ENCODE data around the gene UPK3A. TPM values are rescaled to one million over a fixed set of nuclear protein-coding genes. Genes with fewer than 3 reads are reported as not detected.
"Not testable (repeated sequence)": the region's sequence is repeated elsewhere in the genome, so short reads cannot be mapped to it uniquely, and the experiment has no call there.

Gene UPK3A
- total RNA-seq, 1 donor from 2014 or later, result not detected

DNA sequence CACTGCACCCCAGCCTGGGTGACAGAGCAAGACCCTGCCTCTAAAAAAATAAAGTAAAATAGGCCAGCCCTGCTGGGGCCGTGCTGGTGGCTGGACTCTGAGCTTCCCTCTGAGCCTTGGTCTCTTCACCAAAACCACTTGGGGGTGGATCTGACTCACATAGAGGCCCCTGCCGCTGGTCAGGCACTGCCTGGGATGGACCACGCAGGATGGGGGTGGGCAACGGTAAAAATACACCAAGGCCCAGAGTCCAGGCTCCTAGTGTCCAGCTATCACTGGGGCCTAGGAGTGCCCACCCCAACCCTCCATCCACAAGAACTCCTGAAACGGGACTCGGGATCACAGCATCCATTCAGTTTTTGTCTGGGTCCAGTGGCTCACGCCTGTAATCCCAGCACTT lies 12.3 kb upstream of the UPK3A start:
- Histone ChIP-seq H3K27ac (ENCODE audit: low read depth, low read length) (no peak overlapping the region), H3K4me1 (ENCODE audit: insufficient read depth, low read length) (peaks cover 9% of the 10 kb centered on the region), H3K27me3 (ENCODE audit: insufficient read depth, low read length) (peaks cover 5% of the 10 kb centered on the region), H3K79me2 (ENCODE audit: insufficient read depth, low read length) (no peaks in the 10 kb centered on the region), H4K20me1 (ENCODE audit: insufficient read depth, low read length) (no peaks in the 10 kb centered on the region), H3K9me3 (ENCODE audit: insufficient read depth, low read depth, low read length) (no peaks in the 10 kb centered on the region), H3K4me2 (ENCODE audit: low read length) (no peak overlapping the region), H3K4me3 (ENCODE audit: insufficient read depth, low read depth, low read length) (no peak overlapping the region), H2AFZ (ENCODE audit: low read depth, low read length) (no peak overlapping the region), H3K9ac (ENCODE audit: low read length) (no peak overlapping the region), H3K36me3 (ENCODE audit: insufficient read depth, low read length) (no peaks in the 10 kb centered on the region)
- Mint-ChIP-seq H3K4me3 (ENCODE audit: unreplicated experiment) (no peak overlapping the region), H3K36me3 (ENCODE audit: low read depth, unreplicated experiment) (no peaks in the 10 kb centered on the region), H3K4me1 (ENCODE audit: low read depth, unreplicated experiment) (peaks cover 5% of the 10 kb centered on the region), H3K27ac (ENCODE audit: unreplicated experiment) (no peak overlapping the region), H3K27me3 (ENCODE audit: low read depth, unreplicated experiment) (peaks cover 27% of the 10 kb centered on the region), H3K9me3 (ENCODE audit: unreplicated experiment) (no peaks in the 10 kb centered on the region)
- no peak for FAIRE-seq
- TF ChIP-seq EZH2 (IDR thresholded peaks at IDR 0.05; ENCODE audit: insufficient read depth, low read length), result no peak
- TF ChIP-seq, protein P1, sequence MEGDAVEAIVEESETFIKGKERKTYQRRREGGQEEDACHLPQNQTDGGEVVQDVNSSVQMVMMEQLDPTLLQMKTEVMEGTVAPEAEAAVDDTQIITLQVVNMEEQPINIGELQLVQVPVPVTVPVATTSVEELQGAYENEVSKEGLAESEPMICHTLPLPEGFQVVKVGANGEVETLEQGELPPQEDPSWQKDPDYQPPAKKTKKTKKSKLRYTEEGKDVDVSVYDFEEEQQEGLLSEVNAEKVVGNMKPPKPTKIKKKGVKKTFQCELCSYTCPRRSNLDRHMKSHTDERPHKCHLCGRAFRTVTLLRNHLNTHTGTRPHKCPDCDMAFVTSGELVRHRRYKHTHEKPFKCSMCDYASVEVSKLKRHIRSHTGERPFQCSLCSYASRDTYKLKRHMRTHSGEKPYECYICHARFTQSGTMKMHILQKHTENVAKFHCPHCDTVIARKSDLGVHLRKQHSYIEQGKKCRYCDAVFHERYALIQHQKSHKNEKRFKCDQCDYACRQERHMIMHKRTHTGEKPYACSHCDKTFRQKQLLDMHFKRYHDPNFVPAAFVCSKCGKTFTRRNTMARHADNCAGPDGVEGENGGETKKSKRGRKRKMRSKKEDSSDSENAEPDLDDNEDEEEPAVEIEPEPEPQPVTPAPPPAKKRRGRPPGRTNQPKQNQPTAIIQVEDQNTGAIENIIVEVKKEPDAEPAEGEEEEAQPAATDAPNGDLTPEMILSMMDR (IDR thresholded peaks at IDR 0.05; ENCODE audit: insufficient read depth, low read depth, low read length), result no peak
- no peak for DNase-seq (ENCODE audit: low read depth)

DNA sequence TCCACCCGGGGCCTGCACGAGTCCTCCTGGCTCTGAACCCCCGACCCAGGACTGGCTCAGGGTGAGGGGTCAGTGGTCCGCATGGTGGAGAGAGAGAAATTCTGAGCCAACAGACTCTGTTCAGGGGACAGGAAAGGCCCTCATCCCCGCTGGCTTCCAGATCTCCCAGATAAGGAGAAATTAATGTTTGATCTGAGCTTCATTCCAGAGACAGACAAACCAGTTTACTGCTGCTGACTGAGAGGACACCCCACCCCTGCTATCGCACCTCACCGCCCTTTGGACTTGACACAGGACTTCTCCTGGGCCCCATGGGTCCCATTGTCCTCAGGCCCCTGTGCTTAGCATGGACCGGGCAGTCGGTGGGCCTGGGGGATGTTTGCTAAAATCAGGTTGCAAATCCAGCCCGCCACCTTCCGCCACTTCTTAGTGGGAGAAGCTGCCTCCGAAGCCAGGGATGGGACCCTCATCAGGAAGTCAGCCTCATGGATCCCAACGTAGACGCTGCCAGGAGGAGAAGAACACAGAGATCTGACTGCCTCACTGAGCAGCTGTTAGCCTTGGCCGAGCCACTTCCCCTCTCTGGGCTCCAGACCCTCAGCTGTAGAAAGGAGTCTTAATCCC lies 11.2 kb upstream of the UPK3A start:
- Histone ChIP-seq H3K79me2 (ENCODE audit: insufficient read depth, low read length) (no peaks in the 10 kb centered on the region), H3K27ac (ENCODE audit: low read depth, low read length) (no peak overlapping the region), H3K4me1 (ENCODE audit: insufficient read depth, low read length) (peaks cover 8% of the 10 kb centered on the region), H3K9ac (ENCODE audit: low read length) (no peak overlapping the region), H2AFZ (ENCODE audit: low read depth, low read length) (no peak overlapping the region), H3K9me3 (ENCODE audit: insufficient read depth, low read depth, low read length) (no peaks in the 10 kb centered on the region), H3K4me2 (ENCODE audit: low read length) (no peak overlapping the region), H3K36me3 (ENCODE audit: insufficient read depth, low read length) (no peaks in the 10 kb centered on the region), H3K4me3 (ENCODE audit: insufficient read depth, low read depth, low read length) (no peak overlapping the region), H4K20me1 (ENCODE audit: insufficient read depth, low read length) (no peaks in the 10 kb centered on the region), H3K27me3 (ENCODE audit: insufficient read depth, low read length) (peaks cover 5% of the 10 kb centered on the region)
- Mint-ChIP-seq H3K4me3 (ENCODE audit: unreplicated experiment) (no peak overlapping the region), H3K27me3 (ENCODE audit: low read depth, unreplicated experiment) (peaks cover 31% of the 10 kb centered on the region), H3K4me1 (ENCODE audit: low read depth, unreplicated experiment) (peaks cover 5% of the 10 kb centered on the region), H3K9me3 (ENCODE audit: unreplicated experiment) (peaks cover 2% of the 10 kb centered on the region), H3K27ac (ENCODE audit: unreplicated experiment) (no peak overlapping the region), H3K36me3 (ENCODE audit: low read depth, unreplicated experiment) (no peaks in the 10 kb centered on the region)
- TF ChIP-seq, protein P1 (IDR thresholded peaks at IDR 0.05; ENCODE audit: insufficient read depth, low read depth, low read length), result no peak
- TF ChIP-seq EZH2 (IDR thresholded peaks at IDR 0.05; ENCODE audit: insufficient read depth, low read length), result no peak
- DNase-seq (ENCODE audit: low read depth), result no peak
- no peak for FAIRE-seq

DNA sequence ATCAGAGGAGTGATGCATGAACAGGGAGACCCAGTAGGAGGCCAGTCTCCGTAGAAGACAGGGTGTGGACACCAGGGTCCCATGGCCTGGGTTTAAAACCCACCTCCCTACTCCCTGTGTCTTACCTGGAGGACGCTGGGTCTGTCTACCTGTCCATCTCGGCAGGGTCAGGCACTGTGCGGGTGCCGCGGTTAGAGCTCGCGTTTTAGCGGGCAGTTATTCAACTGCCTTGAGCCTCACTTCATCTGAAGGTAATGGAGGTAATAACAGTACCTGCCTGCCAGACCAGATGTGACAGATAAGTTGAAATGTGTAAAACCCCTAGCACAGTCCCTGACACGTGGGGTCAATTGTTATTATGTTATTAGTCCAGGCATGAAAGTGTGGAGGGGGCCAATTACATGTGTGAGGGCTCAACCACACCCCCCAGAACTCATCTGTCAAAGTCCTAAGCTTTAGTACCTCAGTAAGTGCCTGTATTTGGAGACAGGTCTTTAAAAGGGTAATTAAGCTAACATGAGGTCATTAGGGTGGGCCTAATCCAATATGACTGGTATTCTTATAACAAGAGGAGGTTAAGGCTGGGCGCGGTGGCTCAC lies 8.1 kb upstream of the UPK3A start:
- H3K9me3 Mint-ChIP-seq (ENCODE audit: unreplicated experiment), result peaks cover 2% of the 10 kb centered on the region

DNA sequence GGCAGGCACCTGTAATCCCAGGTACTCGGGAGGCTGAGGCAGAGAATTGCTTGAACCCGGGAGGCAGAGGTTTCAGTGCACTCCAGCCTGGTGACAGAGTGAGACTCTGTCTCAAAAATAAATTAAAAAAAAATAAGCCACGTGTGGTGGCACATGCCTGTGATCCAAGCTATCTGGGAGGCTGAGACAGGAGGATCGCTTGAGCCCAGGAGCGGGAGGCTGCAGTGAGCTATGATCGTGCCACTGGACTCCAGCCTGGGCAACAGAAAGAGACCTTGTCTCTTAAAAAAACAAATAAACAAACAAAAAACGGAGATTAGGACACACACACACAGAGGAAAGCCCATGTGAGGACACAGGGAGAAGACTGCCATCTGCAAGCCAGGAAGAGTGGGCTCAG lies 7.0 kb upstream of the UPK3A start:
- not testable (repeated sequence) for H3K4me2 ChIP-seq (ENCODE audit: low read length); H3K27ac ChIP-seq (ENCODE audit: low read depth, low read length); H3K36me3 ChIP-seq (ENCODE audit: insufficient read depth, low read length); H3K36me3 Mint-ChIP-seq (ENCODE audit: low read depth, unreplicated experiment); H3K9ac ChIP-seq (ENCODE audit: low read length); H3K9me3 Mint-ChIP-seq (ENCODE audit: unreplicated experiment); H4K20me1 ChIP-seq (ENCODE audit: insufficient read depth, low read length); H3K4me3 Mint-ChIP-seq (ENCODE audit: unreplicated experiment); H3K4me1 Mint-ChIP-seq (ENCODE audit: low read depth, unreplicated experiment); H3K27ac Mint-ChIP-seq (ENCODE audit: unreplicated experiment); H2AFZ ChIP-seq (ENCODE audit: low read depth, low read length); H3K9me3 ChIP-seq (ENCODE audit: insufficient read depth, low read depth, low read length); DNase-seq (ENCODE audit: low read depth); H3K79me2 ChIP-seq (ENCODE audit: insufficient read depth, low read length); H3K27me3 ChIP-seq (ENCODE audit: insufficient read depth, low read length); H3K4me1 ChIP-seq (ENCODE audit: insufficient read depth, low read length); FAIRE-seq; H3K4me3 ChIP-seq (ENCODE audit: insufficient read depth, low read depth, low read length)
- H3K27me3 Mint-ChIP-seq (ENCODE audit: low read depth, unreplicated experiment), result peaks cover 28% of the 10 kb centered on the region

More for the DNA sequence above, 8.1 kb upstream of the UPK3A start:
- no peak overlapping the region for H3K4me2 ChIP-seq (ENCODE audit: low read length)
- TF ChIP-seq, protein P1 (IDR thresholded peaks at IDR 0.05; ENCODE audit: insufficient read depth, low read depth, low read length), result no peak
- TF ChIP-seq EZH2 (IDR thresholded peaks at IDR 0.05; ENCODE audit: insufficient read depth, low read length), result no peak
- H3K4me3 Mint-ChIP-seq (ENCODE audit: unreplicated experiment), result no peak overlapping the region
- FAIRE-seq (no peak), DNase-seq (ENCODE audit: low read depth) (no peak)
- H3K36me3 ChIP-seq (ENCODE audit: insufficient read depth, low read length), result no peaks in the 10 kb centered on the region
- H2AFZ ChIP-seq (ENCODE audit: low read depth, low read length), result no peak overlapping the region
- no peak overlapping the region for H3K27ac ChIP-seq (ENCODE audit: low read depth, low read length)
- H3K79me2 ChIP-seq (ENCODE audit: insufficient read depth, low read length), result no peaks in the 10 kb centered on the region
- peaks cover 6% of the 10 kb centered on the region for H3K4me1 Mint-ChIP-seq (ENCODE audit: low read depth, unreplicated experiment)
- no peaks in the 10 kb centered on the region for H3K9me3 ChIP-seq (ENCODE audit: insufficient read depth, low read depth, low read length)
- H3K4me3 ChIP-seq (ENCODE audit: insufficient read depth, low read depth, low read length), result no peak overlapping the region
- H3K27me3 ChIP-seq (ENCODE audit: insufficient read depth, low read length), result peaks cover 5% of the 10 kb centered on the region
- no peaks in the 10 kb centered on the region for H4K20me1 ChIP-seq (ENCODE audit: insufficient read depth, low read length)
- H3K36me3 Mint-ChIP-seq (ENCODE audit: low read depth, unreplicated experiment), result no peaks in the 10 kb centered on the region
- no peak overlapping the region for H3K9ac ChIP-seq (ENCODE audit: low read length)
- no peaks in the 10 kb centered on the region for H3K4me1 ChIP-seq (ENCODE audit: insufficient read depth, low read length)
- peaks cover 25% of the 10 kb centered on the region for H3K27me3 Mint-ChIP-seq (ENCODE audit: low read depth, unreplicated experiment)
- no peak overlapping the region for H3K27ac Mint-ChIP-seq (ENCODE audit: unreplicated experiment)
